HG02973 (cell line): ENCODE measurements around the gene TSC2.
"Not testable (repeated sequence)": the region's sequence is repeated elsewhere in the genome, so short reads cannot be mapped to it uniquely, and the experiment has no call there.

Experiments
- ATAC-seq: cut with Tn5 transposase; IDR thresholded peaks from one replicate; pipeline ENCODE4 v1.9.1; 2021; ENCODE audit warnings: moderate library complexity; ENCODE audit not compliant: unreplicated experiment

TSC2 gene

GRCh38 chr16:2115591-2115973 is 67.8 kb downstream of the TSC2 start:
- ATAC-seq, result no peak

GRCh38 chr16:2116428-2116827 is 68.6 kb downstream of the TSC2 start:
- not testable (repeated sequence) for ATAC-seq

- ATAC-seq, result not testable (repeated sequence)
Measured at GRCh38 chr16:2117341-2117740, 69.6 kb downstream of the TSC2 start.

- not testable (repeated sequence) for ATAC-seq
Measured at GRCh38 chr16:2117960-2118722, 70.4 kb downstream of the TSC2 start.

GRCh38 chr16:2121325-2121724 is 73.5 kb downstream of the TSC2 start:
- ATAC-seq, result not testable (repeated sequence)

- no peak for ATAC-seq
Measured at GRCh38 chr16:2121853-2122252, 74.1 kb downstream of the TSC2 start.

GRCh38 chr16:2122429-2122828 is 74.6 kb downstream of the TSC2 start:
- no peak for ATAC-seq

GRCh38 chr16:2122934-2123683 is 75.3 kb downstream of the TSC2 start:
- ATAC-seq, result not testable (repeated sequence)

- not testable (repeated sequence) for ATAC-seq
Measured at GRCh38 chr16:2123706-2124376, 76.1 kb downstream of the TSC2 start.

GRCh38 chr16:2124377-2124693 is 76.5 kb downstream of the TSC2 start:
- not testable (repeated sequence) for ATAC-seq

GRCh38 chr16:2124694-2125444 is 77.1 kb downstream of the TSC2 start:
- not testable (repeated sequence) for ATAC-seq

GRCh38 chr16:2125609-2126008 is 77.8 kb downstream of the TSC2 start:
- ATAC-seq, result not testable (repeated sequence)

GRCh38 chr16:2126161-2126743 is 78.5 kb downstream of the TSC2 start:
- not testable (repeated sequence) for ATAC-seq

- ATAC-seq, result not testable (repeated sequence)
Measured at GRCh38 chr16:2126928-2127556, 79.3 kb downstream of the TSC2 start.

GRCh38 chr16:2127630-2128280 is 80.0 kb downstream of the TSC2 start:
- not testable (repeated sequence) for ATAC-seq

GRCh38 chr16:2129251-2129650 is 81.5 kb downstream of the TSC2 start:
- not testable (repeated sequence) for ATAC-seq

GRCh38 chr16:2129890-2130447 is 82.2 kb downstream of the TSC2 start:
- ATAC-seq, result not testable (repeated sequence)

GRCh38 chr16:2133797-2134196 is 86.0 kb downstream of the TSC2 start:
- not testable (repeated sequence) for ATAC-seq

- not testable (repeated sequence) for ATAC-seq
Measured at GRCh38 chr16:2135071-2135470, 87.3 kb downstream of the TSC2 start.
